Thoracic aorta (tissue), 2 donors: ENCODE data around the gene SIPA1L2. TPM values are rescaled to one million over a fixed set of nuclear protein-coding genes. Genes with fewer than 3 reads are reported as not detected.
"Not testable (repeated sequence)": the region's sequence is repeated elsewhere in the genome, so short reads cannot be mapped to it uniquely, and the experiment has no call there.

Source experiments
- ATAC-seq: fragments of 150-250 bp; one replicate; pipeline ENCODE4 v1.8.0; 2017; ENCODE audit warnings: low read depth; ENCODE audit not compliant: insufficient number of reproducible peaks, low FRiP score
- DNase-seq: peaks from one replicate; pipeline ENCODE4 v3.0.0-alpha.2; 2020; ENCODE audit warnings: low spot score
- H3K27ac ChIP-seq, 2 donors: fragments of 200-600 bp; sonication (generic); 1 replicate in 1 of 2; 2 replicates in 1 of 2; pipeline ENCODE4 v1.5.1; 2016; ENCODE audit warnings: mild to moderate bottlenecking in 2 of 2, moderate library complexity in 2 of 2
- H3K27me3 ChIP-seq: fragments of 200-600 bp; sonication (generic); replicated peaks from 2 replicates; pipeline ENCODE4 v1.6.0; 2016; ENCODE audit warnings: mild to moderate bottlenecking; ENCODE audit not compliant: insufficient read depth
- H3K36me3 ChIP-seq: fragments of 200-600 bp; sonication (generic); one replicate; pipeline ENCODE4 v1.5.1; 2016
- H3K4me1 ChIP-seq, 2 donors: fragments of 200-600 bp; sonication (generic); 1 replicate in 1 of 2; 2 replicates in 1 of 2; pipeline versions ENCODE4 v1.5.1 to v1.6.0; 2016; ENCODE audit warnings: low read depth in 2 of 2, mild to moderate bottlenecking in 1 of 2; ENCODE audit not compliant: control insufficient read depth in 1 of 2
- H3K4me3 ChIP-seq: fragments of 200-600 bp; sonication (generic); 2 replicates; pipeline ENCODE4 v1.5.1; 2016; ENCODE audit warnings: mild to moderate bottlenecking
- H3K9me3 ChIP-seq: fragments of 200-600 bp; sonication (generic); 2 replicates; pipeline ENCODE4 v1.5.1; 2016
- CTCF ChIP-seq: fragments of 200-600 bp; sonication (generic); IDR thresholded peaks from one replicate; pipeline ENCODE4 v1.5.1; 2019; ENCODE audit warnings: antibody characterized with exemption
- total RNA-seq, 2 donors: library from RNA; depleted of rRNA; stranded (reverse); fragments of >200 nt; gene quantifications; one replicate each; pipeline versions ENCODE4 v1.1.0 to v1.2.3, GENCODE V29; 2016

SIPA1L2 gene
- total RNA-seq, 2 donors from 2014 or later: 13.0 to 20.4 TPM

DNA sequence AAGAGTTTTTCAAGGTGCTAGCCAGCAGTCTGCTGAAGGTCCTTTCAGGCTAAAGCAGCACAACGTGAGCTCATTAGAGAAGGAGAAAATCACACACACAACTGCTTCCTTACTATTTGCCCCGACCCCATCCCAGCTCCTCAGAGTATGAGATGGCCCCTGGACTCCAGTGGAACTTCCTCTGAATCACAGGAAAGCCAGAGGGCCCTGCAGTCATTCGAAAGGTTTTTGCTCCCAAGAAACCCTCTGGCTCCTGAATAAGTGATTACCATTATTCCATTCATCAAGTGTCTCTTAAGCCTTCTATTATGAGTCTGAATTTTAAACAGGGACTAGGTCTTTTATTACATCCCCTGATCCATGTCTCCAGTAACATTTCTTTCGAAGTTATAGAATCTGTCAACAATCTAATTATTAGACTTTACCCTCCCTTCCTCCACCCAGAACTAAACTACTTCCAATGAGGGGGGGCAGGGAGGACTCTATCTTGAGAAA lies 14.6 kb downstream of the SIPA1L2 start:
- H3K4me3 ChIP-seq: no peak overlapping the region
- no peaks in the 10 kb centered on the region for H3K36me3 ChIP-seq
- DNase-seq (no peak), ATAC-seq (no peak)
- H3K27me3 ChIP-seq: no peaks in the 10 kb centered on the region
- no peak overlapping the region for H3K27ac ChIP-seq
- H3K4me1 ChIP-seq: peaks cover 0 to 4% of the 10 kb centered on the region in 2 donors
- no peak for TF ChIP-seq CTCF
- no peaks in the 10 kb centered on the region for H3K9me3 ChIP-seq

DNA sequence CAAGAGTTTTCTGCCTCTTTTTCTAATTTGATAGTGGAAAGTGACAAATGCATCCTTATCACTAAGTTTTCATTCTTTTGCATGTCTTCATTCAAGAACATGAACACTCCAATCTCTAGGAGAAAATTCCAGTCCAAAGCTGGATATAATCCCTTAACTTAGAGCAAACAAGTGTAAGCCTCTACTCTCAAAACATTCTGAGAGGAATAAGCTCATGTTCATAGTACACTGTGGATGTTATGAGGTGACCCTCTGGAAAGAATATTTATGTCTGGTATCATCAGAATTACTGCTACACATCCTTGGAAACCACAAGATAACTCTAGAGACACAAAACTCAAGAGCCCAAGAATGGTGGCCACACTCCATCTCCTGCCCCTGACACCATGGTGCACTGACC lies 15.1 kb downstream of the SIPA1L2 start:
- no peaks in the 10 kb centered on the region for H3K9me3 ChIP-seq

GRCh38 chr1:232613752-232614381 lies 16.1 kb downstream of the SIPA1L2 start:
- no peaks in the 10 kb centered on the region for H3K36me3 ChIP-seq
- H3K4me3 ChIP-seq: no peak overlapping the region
- ATAC-seq (no peak), DNase-seq (no peak)
- no peak for TF ChIP-seq CTCF
- no peaks in the 10 kb centered on the region for H3K9me3 ChIP-seq
- H3K27me3 ChIP-seq: no peaks in the 10 kb centered on the region
- no peak overlapping the region for H3K27ac ChIP-seq
- H3K4me1 ChIP-seq: no peaks in the 10 kb centered on the region

More for the DNA sequence above, 15.1 kb downstream of the SIPA1L2 start:
- DNase-seq (no peak), ATAC-seq (no peak)
- Histone ChIP-seq H3K27me3 (no peaks in the 10 kb centered on the region), H3K4me1 (no peaks in the 10 kb centered on the region), H3K36me3 (no peaks in the 10 kb centered on the region), H3K4me3 (no peak overlapping the region), H3K27ac (no peak overlapping the region)
- no peak for TF ChIP-seq CTCF

GRCh38 chr1:232612836-232613235 lies 17.1 kb downstream of the SIPA1L2 start:
- not testable (repeated sequence) for H3K27ac ChIP-seq, ATAC-seq, H3K9me3 ChIP-seq, DNase-seq, H3K4me3 ChIP-seq, H3K4me1 ChIP-seq, H3K27me3 ChIP-seq, H3K36me3 ChIP-seq

GRCh38 chr1:232611834-232612233 lies 18.1 kb downstream of the SIPA1L2 start:
- DNase-seq (no peak), ATAC-seq (no peak)
- Histone ChIP-seq H3K27ac (no peak overlapping the region), H3K4me3 (no peak overlapping the region), H3K27me3 (no peaks in the 10 kb centered on the region), H3K9me3 (no peaks in the 10 kb centered on the region), H3K36me3 (no peaks in the 10 kb centered on the region), H3K4me1 (no peaks in the 10 kb centered on the region)
- TF ChIP-seq CTCF: no peak

- H3K36me3 ChIP-seq, H3K9me3 ChIP-seq, ATAC-seq, H3K27me3 ChIP-seq, H3K27ac ChIP-seq, DNase-seq, H3K4me1 ChIP-seq, H3K4me3 ChIP-seq: not testable (repeated sequence)
Observed at GRCh38 chr1:232610902-232611745, 18.8 kb downstream of the SIPA1L2 start.
